ENCODE measurements around the gene XYLB. TPM values are rescaled to one million over a fixed set of nuclear protein-coding genes. Genes with fewer than 3 reads are reported as not detected.

The XYLB gene
- polyA plus RNA-seq, 1 donor from 2014 or later: 0.50 TPM

DNA sequence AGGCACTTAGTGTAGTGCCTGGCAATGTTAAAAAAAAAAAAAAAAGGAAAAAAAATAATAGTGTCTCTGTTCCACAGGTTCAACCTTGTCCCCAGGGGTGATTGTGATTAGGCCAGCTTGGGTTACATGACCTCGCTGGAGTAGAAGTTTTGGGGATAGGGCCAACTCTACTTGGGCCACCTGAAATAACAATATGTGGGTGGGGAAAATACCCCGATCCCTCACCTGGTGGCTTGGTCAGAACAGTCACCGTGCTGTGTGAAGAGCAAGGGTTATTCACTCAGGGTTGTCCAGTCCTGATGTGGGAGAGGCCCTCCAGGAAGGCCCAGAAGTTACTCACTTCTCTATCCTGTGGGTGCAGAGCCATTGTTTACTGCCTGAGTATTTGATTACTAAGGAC, 19.5 kb downstream of the XYLB start:
- H2AFZ ChIP-seq (ENCODE audit: low read depth, low read length): no peak overlapping the region
- H3K79me2 ChIP-seq (replicated peaks; ENCODE audit: insufficient read depth, low read length): no peaks in the 10 kb centered on the region
- H3F3A ChIP-seq (ENCODE audit: insufficient read depth, low read length, poor library complexity, severe bottlenecking): no peaks in the 10 kb centered on the region
- no peaks in the 10 kb centered on the region for H3K27me3 ChIP-seq (ENCODE audit: insufficient read depth, low read depth, low read length)
- no peaks in the 10 kb centered on the region for H3K9me2 ChIP-seq (ENCODE audit: insufficient read depth, low read length)
- H3K36me3 ChIP-seq (ENCODE audit: insufficient read depth, low read length): no peaks in the 10 kb centered on the region
- H4K20me1 ChIP-seq (ENCODE audit: insufficient read depth): no peaks in the 10 kb centered on the region
- no peak overlapping the region for H3K4me3 ChIP-seq (ENCODE audit: low read length)
- TF ChIP-seq SMC3 (conservative IDR thresholded peaks at IDR 0.05; ENCODE audit: poor library complexity) (no peak), TAF1 (IDR thresholded peaks at IDR 0.05; ENCODE audit: low read depth) (no peak), POLR2AphosphoS5 (IDR thresholded peaks at IDR 0.05) (no peak), EP300 (conservative IDR thresholded peaks at IDR 0.05; ENCODE audit: poor library complexity, severe bottlenecking) (no peak), RAD21 (conservative IDR thresholded peaks at IDR 0.05) (no peak)
- TF ChIP-seq, protein P1, sequence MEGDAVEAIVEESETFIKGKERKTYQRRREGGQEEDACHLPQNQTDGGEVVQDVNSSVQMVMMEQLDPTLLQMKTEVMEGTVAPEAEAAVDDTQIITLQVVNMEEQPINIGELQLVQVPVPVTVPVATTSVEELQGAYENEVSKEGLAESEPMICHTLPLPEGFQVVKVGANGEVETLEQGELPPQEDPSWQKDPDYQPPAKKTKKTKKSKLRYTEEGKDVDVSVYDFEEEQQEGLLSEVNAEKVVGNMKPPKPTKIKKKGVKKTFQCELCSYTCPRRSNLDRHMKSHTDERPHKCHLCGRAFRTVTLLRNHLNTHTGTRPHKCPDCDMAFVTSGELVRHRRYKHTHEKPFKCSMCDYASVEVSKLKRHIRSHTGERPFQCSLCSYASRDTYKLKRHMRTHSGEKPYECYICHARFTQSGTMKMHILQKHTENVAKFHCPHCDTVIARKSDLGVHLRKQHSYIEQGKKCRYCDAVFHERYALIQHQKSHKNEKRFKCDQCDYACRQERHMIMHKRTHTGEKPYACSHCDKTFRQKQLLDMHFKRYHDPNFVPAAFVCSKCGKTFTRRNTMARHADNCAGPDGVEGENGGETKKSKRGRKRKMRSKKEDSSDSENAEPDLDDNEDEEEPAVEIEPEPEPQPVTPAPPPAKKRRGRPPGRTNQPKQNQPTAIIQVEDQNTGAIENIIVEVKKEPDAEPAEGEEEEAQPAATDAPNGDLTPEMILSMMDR (IDR thresholded peaks at IDR 0.05; ENCODE audit: poor library complexity, severe bottlenecking): no peak
- TF ChIP-seq, protein P2, sequence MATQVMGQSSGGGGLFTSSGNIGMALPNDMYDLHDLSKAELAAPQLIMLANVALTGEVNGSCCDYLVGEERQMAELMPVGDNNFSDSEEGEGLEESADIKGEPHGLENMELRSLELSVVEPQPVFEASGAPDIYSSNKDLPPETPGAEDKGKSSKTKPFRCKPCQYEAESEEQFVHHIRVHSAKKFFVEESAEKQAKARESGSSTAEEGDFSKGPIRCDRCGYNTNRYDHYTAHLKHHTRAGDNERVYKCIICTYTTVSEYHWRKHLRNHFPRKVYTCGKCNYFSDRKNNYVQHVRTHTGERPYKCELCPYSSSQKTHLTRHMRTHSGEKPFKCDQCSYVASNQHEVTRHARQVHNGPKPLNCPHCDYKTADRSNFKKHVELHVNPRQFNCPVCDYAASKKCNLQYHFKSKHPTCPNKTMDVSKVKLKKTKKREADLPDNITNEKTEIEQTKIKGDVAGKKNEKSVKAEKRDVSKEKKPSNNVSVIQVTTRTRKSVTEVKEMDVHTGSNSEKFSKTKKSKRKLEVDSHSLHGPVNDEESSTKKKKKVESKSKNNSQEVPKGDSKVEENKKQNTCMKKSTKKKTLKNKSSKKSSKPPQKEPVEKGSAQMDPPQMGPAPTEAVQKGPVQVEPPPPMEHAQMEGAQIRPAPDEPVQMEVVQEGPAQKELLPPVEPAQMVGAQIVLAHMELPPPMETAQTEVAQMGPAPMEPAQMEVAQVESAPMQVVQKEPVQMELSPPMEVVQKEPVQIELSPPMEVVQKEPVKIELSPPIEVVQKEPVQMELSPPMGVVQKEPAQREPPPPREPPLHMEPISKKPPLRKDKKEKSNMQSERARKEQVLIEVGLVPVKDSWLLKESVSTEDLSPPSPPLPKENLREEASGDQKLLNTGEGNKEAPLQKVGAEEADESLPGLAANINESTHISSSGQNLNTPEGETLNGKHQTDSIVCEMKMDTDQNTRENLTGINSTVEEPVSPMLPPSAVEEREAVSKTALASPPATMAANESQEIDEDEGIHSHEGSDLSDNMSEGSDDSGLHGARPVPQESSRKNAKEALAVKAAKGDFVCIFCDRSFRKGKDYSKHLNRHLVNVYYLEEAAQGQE (IDR thresholded peaks at IDR 0.05; ENCODE audit: borderline replicate concordance): no peak
- H3K9ac ChIP-seq (ENCODE audit: low read length): no peak overlapping the region
- H3K27ac ChIP-seq (ENCODE audit: low read length): no peak overlapping the region
- H3K9me3 ChIP-seq (ENCODE audit: low read length): no peaks in the 10 kb centered on the region
- no peak overlapping the region for H3K4me2 ChIP-seq (ENCODE audit: low read length)

DNA sequence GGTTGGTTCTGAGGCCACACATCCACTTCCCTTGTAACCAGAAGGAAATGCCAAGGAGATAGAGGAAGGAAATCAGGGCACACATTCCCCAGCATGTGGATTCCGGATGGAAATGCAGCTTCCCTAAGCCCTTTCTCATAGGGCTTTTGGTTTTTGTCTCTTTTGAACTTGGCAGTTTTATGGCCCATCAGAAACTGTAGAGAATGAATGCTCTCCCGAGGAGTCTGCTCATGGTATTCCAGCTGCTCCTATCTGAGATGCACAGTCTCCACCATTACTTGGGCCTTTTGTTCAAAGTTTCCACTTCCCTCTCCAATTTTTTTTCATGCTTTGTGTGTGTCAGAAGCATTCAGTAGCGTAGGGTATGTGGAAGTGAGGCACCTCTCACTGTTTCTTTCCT, 21.2 kb downstream of the XYLB start:
- no peak overlapping the region for H3K4me2 ChIP-seq (ENCODE audit: low read length)
- TF ChIP-seq, protein P1 (IDR thresholded peaks at IDR 0.05; ENCODE audit: poor library complexity, severe bottlenecking): no peak
- TF ChIP-seq TAF1 (IDR thresholded peaks at IDR 0.05; ENCODE audit: low read depth) (no peak), EZH2 (IDR thresholded peaks at IDR 0.05; ENCODE audit: borderline replicate concordance, insufficient read depth, low read length, poor library complexity, severe bottlenecking) (no peak), POLR2AphosphoS5 (IDR thresholded peaks at IDR 0.05) (no peak), RAD21 (conservative IDR thresholded peaks at IDR 0.05) (no peak), SMC3 (conservative IDR thresholded peaks at IDR 0.05; ENCODE audit: poor library complexity) (no peak), MXI1 (conservative IDR thresholded peaks at IDR 0.05; ENCODE audit: poor library complexity, severe bottlenecking) (no peak), EP300 (conservative IDR thresholded peaks at IDR 0.05; ENCODE audit: poor library complexity, severe bottlenecking) (no peak)
- TF ChIP-seq, protein P2 (IDR thresholded peaks at IDR 0.05; ENCODE audit: borderline replicate concordance): no peak
- no peaks in the 10 kb centered on the region for H4K20me1 ChIP-seq (ENCODE audit: insufficient read depth)
- no peaks in the 10 kb centered on the region for H3F3A ChIP-seq (ENCODE audit: insufficient read depth, low read length, poor library complexity, severe bottlenecking)
- H3K4me3 ChIP-seq (ENCODE audit: low read length): no peak overlapping the region
- no peaks in the 10 kb centered on the region for H3K36me3 ChIP-seq (ENCODE audit: insufficient read depth, low read length)
- no peak overlapping the region for H2AFZ ChIP-seq (ENCODE audit: low read depth, low read length)
- no peaks in the 10 kb centered on the region for H3K79me2 ChIP-seq (replicated peaks; ENCODE audit: insufficient read depth, low read length)
- H3K9ac ChIP-seq (ENCODE audit: low read length): no peak overlapping the region
- no peaks in the 10 kb centered on the region for H3K9me3 ChIP-seq (ENCODE audit: low read length)
- H3K27me3 ChIP-seq (ENCODE audit: insufficient read depth, low read depth, low read length): no peaks in the 10 kb centered on the region
- no peak overlapping the region for H3K27ac ChIP-seq (ENCODE audit: low read length)
- H3K9me2 ChIP-seq (ENCODE audit: insufficient read depth, low read length): no peaks in the 10 kb centered on the region
